GM19468 (cell line): ENCODE results near the gene PNPLA3.

Source experiments
- ATAC-seq: cut with Tn5 transposase; IDR thresholded peaks from one replicate; pipeline ENCODE4 v1.9.1; 2021; ENCODE audit warnings: mild to moderate bottlenecking, moderate library complexity, moderate number of reproducible peaks; ENCODE audit not compliant: unreplicated experiment; ENCODE audit errors: extremely low read depth

The PNPLA3 gene, protein sequence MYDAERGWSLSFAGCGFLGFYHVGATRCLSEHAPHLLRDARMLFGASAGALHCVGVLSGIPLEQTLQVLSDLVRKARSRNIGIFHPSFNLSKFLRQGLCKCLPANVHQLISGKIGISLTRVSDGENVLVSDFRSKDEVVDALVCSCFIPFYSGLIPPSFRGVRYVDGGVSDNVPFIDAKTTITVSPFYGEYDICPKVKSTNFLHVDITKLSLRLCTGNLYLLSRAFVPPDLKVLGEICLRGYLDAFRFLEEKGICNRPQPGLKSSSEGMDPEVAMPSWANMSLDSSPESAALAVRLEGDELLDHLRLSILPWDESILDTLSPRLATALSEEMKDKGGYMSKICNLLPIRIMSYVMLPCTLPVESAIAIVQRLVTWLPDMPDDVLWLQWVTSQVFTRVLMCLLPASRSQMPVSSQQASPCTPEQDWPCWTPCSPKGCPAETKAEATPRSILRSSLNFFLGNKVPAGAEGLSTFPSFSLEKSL

DNA sequence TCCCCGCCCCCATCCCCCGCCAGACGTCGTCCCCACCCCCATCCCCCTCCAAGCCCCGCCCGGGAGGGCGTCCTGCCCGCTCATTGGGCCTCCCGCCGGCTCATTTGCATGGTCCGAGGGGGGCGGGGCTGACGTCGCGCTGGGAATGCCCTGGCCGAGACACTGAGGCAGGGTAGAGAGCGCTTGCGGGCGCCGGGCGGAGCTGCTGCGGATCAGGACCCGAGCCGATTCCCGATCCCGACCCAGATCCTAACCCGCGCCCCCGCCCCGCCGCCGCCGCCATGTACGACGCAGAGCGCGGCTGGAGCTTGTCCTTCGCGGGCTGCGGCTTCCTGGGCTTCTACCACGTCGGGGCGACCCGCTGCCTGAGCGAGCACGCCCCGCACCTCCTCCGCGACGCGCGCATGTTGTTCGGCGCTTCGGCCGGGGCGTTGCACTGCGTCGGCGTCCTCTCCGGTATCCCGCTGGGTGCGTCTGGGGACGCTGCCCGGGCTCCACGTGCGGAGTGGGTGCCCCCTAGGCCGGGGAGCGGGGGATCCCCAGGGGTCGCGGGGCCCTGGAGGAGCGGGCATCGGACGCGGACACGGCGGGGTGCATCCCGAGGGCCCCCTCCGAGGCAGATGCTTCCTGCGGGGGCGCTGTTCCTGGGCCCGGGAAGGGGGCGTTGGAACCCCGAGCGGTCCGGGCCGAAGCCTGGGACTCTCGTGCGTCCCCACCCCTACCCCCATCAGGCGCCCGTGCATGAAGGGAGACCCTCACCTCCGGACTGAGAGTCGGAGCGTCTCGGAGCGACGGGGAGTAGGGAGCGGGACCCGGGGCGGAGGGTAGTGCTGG lies at the start of gene PNPLA3:
Gene PNPLA3 (plus strand): TSS at position 175 of the 834 bp plus-strand sequence. CDS start 107 bp downstream, at position 282.
- no peak for ATAC-seq

DNA sequence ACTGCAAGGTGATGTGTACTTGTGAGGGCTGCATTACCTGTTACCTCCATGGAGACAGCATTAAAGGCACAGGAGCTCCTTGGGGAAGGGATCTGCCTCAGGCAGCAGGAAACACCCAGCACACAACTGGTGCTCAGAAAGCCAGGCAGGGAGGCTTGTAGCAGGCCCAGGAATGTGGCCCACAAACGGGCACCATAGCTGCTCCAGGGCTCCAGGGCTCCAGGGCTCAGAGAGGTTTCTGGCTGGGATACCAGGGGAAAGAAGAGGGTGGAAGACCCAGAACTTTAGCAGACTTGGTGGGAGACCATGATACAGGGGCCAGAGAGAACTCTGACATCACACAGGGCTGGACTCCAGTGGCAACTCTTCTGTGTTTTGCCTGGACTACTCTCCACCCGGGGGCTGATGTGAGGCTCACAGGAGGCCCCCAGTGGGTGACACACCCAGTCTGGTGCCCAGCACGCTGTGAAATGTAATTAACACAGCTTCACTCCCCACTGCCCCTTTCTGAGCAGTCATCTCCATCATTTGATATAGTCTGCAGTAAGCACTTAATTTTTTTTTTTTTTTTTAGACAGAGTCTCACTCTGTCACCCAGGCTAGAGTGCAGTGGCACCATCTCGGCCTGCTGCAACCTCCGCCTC lies 46.6 kb upstream of the PNPLA3 start:
- ATAC-seq, result no peak

DNA sequence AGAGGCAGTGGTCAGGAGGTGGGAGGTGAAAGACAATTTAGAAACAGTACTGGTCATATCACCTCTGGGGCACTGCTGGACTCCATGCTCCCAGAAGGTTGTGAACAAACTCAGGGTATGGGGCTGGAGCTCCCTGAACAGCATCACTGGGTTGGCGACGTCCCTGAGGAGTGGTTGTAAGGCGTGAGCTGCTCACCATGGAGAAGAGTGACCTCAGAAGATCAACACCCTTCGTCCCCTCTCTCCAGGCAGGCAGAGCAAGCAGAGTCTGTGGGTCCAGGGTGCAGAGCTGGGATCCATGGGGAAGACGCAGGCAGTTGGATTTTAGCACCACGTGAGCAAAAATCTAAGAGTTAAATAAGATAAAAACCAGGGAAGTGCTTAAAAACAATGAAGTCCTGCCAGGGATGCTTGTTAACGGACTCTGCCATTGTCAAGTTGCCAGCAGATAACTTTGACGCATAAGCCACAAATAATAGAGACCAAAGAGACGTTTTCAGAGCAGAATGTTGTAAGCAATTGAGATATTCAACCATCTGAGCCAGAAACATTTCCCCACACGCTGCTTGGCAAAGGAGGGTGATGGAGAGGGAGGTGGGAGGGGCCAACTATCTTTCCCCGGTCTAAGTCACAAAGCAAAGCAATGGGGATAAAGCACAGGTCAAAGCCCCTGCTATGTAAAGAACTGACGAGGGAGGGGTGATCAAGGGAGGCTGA lies 45.4 kb upstream of the PNPLA3 start:
- no peak for ATAC-seq

GRCh38 chr22:43878831-43879550 lies 44.6 kb upstream of the PNPLA3 start:
- no peak for ATAC-seq

DNA sequence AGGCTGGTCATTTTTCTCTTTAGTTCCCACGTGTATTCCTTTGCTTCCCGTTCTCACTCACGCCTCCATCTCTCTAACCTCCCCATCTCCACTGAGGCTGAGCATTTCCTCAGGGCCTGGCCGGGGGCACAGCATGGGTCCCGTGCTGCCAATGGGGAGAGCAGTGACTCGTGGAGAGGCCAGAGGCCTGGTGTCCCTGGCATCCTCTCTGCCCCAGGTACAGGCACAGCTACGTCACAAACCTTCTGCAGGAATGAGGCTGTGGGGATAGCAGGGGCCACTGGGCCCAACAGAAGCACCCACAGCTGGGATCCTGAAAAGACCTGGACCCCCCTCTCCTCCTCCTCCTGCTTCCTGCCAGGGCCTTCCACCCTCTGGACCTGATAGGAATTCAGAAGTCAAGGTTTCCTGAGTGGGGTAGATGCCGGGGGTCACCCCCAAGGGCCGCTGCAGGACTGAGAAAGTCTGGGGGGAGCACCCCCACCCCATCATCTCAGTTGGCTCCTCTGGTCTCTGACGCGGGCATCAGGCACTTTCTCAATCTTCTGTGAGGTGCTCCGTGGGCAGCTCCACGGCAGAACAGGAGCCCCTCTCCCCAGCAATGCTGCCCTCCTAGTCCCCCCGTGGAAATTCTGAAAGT lies 43.6 kb upstream of the PNPLA3 start:
- ATAC-seq, result no peak

DNA sequence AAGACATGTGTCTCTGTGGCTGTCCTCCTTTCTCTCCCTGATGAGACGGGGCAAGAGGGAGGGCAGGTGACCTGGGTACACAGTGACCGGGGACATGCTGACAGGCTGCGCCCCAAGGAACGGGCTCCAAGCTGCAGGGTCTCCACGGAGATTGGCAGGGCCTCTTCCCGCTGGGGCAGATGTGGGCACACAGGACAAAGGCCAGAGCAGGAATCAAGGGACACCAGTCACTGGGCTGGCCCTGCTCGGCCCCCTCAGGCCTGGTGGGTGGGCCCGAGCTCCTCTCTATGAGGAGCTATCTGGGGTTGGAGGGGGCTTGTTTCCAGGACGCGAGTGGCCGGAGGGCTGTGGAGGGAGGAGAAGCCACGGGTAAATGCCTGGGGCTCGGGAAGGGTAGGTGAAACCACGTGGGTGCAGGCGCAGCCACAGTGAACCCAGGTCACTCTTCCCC lies 43.0 kb upstream of the PNPLA3 start:
- no peak for ATAC-seq

- ATAC-seq, result no peak
Observed at GRCh38 chr22:43881091-43882061, 42.2 kb upstream of the PNPLA3 start.

DNA sequence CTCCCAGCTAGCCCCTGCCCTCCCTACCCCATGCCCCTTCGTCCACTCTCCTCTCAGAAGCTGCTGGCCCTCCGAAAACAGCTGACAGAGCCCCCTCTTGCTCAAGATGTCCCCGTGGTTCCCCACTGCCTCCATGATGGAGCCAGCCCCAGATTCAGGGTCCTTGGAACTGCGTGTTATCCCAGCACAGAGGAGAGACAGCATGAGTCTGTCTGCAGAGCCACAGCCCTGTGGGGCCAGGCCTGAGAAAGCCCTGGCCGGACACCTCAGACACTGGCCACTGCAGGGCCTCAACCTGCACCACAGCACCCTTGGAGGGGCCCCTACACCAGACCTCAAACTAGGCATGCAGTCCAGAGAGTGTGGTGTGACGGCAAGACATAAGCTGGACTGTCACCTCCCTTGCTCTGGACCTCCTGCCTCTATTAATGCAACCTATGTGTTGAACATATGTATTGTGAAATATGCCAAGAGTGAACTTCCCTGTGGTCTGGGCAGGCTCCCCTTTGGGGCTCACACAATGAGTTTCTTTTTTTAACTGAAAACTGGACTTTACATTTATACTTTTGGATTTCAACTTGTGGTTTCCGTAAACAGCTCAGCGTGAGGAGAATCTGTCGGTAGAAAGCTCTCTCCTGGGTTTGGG lies 41.4 kb upstream of the PNPLA3 start:
- ATAC-seq, result no peak

DNA sequence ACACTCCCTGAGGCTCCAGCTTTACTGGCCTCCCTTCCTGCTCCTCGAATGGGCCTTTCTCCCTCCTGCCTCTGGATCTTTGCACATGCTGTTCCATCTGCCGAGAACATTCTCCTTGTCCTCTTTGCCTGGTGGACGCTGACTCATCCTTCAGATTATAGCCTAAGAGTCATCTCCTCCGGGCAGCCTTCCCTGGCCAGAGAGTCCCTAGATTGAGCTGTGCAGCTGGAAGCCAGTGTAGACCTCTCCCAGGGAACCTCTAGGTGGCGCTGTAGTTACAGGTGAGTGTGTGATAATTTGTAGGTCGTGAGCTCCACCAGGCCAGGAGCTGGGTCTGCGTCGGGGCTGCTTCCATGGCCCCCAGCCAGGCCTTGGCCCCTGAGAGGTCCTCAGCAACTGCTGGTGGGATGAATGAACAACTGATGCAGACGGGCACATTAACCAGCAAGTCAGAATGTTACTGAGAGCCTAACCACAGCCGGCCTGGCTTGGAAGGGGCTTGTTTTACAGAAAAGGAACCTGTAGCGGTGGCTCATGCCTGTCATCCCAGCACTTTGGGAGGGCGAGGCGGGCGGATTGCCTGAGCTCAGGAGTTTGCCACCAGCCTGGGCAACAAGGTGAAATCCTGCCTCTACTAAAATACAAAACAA lies 40.5 kb upstream of the PNPLA3 start:
- ATAC-seq, result no peak

DNA sequence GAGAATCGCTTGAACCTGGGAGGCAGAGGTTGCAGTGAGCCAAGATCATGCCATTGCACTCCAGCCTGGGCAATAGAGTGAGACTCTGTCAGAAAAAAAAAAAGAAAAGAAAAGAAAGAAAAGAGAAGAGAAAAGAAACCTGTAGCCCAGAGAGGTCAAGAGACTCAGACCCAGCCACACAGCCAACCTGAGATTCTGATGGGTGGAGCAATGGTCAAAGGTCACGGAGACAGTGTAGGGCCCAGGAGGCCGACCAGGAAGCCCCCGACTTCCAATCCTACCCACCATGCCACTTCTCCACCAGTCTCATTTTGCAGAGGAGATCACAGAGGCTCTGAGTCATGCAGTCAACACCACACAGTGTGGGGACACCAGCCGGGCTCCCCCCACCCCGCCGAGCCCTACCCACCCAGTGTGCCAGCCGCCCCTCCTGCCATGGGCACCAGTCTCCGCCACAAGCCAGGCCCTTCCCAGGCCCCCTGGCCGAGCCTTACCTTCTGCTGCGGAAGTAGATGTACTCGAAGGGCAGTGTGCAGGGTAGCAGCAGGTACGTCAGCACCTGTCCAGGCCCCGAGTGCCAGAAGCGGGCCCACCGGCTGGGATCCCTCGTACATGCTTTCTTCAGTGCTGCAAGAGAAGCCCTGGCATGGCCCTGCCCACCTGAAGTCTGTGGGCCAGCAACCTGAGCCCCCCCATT lies 39.7 kb upstream of the PNPLA3 start:
- no peak for ATAC-seq

DNA sequence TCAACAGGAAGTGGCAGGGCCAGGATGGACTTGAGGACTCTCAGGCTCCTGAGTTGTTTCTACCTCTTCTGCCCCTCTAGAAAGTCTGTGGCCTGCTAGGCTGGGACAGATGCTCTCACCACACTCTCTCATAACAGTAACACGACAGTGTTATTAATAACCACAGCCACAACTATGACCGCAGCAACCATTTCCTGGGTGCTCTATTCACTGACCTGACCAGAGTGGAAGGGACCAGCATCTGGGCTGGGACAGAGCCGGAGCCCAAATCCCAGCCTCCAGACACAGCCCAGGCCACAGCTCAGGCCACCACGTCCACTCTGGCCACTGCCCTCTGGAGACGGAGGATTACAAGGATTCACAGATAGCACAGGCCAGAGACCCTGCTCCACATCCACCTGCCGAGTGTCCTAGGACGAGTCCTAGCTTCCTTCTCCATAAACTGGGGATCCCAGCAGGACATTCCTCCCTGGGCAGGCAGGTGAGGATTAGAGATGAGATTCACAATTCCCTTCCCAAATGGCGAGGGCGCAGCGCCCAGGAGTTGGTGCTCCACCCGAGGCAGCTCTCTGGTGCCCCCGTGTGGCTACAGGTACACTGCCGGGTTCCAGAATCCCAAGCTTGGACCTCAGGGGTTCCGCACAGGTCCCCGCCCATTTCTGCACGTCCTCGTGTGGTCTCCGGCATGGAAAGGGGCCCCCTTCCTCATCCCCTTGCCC lies 38.8 kb upstream of the PNPLA3 start:
- no peak for ATAC-seq

DNA sequence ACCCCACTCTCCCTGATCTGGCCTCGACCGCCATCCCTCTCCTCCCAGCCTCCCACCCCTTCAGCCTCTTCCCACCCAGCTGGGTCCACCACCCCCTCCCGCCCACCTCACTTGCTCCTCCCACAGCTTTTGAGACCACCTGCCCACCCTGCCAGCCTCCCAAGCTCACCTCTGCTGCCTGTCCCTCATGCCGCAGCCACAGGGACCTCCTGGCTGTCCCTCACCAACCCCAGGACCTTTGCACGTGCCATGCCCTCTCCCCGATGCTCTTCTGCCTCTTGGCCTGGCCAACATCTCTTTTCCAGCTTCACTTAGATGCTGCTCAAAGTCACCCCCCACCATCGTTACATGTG lies 38.3 kb upstream of the PNPLA3 start:
- no peak for ATAC-seq

DNA sequence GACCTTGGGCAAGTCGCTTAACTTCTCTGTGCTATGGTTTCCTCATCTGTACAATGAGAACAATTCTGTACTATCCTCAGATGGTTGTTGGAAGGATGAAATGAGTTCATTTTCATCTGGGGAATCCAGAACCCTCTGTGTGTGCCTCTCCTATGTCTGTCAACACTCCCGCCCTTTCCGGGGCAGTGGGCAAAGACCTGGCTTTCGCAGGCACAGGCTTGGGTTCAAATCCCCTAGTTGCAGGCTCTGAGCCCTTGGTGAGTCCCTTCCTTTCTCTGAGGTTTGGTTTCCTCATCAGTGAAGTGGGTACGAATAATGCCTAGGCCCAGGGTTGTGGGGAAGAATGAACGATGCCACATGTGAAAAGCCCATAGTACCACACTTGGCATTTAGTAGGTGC lies 37.8 kb upstream of the PNPLA3 start:
- ATAC-seq, result no peak

DNA sequence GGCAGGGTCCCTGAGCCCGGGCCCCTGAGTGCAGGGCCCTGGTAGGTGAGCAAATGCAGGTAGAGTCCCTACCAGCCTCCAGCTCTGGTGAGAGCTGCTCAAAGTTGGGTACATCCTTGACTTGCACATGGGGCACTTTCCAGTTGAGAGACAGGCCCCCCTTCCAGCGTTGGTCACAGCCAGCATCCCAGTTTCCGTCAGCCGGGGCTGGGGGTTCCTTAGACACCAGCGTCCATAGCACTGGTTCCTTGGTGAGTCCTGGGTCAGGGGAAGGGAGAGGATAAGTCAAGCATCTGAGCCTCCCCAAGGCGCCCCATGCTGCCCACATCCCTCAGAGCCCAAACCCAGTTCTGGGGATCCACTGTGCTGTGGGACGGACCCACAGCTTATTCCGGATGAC lies 37.4 kb upstream of the PNPLA3 start:
- no peak for ATAC-seq

GRCh38 chr22:43887391-43887790 lies 36.2 kb upstream of the PNPLA3 start:
- ATAC-seq, result no peak

DNA sequence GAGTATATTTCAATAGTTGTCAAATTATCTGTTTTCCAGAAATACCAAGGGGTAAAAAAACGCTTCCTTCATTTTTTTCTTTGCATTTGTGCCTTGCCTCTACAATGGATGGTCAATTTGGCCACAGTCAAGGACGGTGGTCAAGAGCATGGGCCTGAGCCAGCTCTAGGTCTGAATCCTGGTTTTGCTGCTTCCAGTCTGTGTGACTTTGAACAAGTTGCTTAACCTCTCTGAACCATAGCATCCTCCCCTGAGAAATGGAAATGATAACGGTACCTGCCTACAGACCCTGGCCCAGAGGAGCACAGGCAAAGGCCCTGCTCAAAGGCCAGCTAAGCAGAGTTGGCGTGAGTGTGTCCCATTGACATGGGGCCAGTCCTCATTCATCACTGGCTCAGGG lies 34.9 kb upstream of the PNPLA3 start:
- no peak for ATAC-seq
